Measurements from ENCODE around the gene NMT2. TPM values are rescaled to one million over a fixed set of nuclear protein-coding genes. Genes with fewer than 3 reads are reported as not detected.

Gene NMT2
- total RNA-seq, 1 experiment from 2014 or later = 26.1 TPM

GRCh38 chr10:15060638-15061037 lies 107.9 kb downstream of the NMT2 start:
- no peaks in the 10 kb centered on the region for H3K4me1 ChIP-seq (ENCODE audit: control insufficient read depth in 1 of 2, insufficient read depth in 2 of 2, low read length in 2 of 2)
- ATAC-seq = no peak
- ChIA-PET CTCF (no interaction called here), POLR2A (no interaction called here), RAD21 (ENCODE audit: low non-redundant PET in 1 of 2, low total read pairs in 2 of 2, uncharacterized antibody in 2 of 2, unreplicated experiment in 2 of 2) (no interaction called here)
- no peaks in the 10 kb centered on the region for H3K9me3 ChIP-seq (ENCODE audit: control insufficient read depth in 1 of 2, insufficient read depth in 1 of 2, low read depth in 1 of 2, low read length in 2 of 2)
- no peak overlapping the region for H3K4me3 ChIP-seq (replicated peaks in 1 of 2; ENCODE audit: low read depth in 1 of 2, low read length in 2 of 2)
- H3K9me2 ChIP-seq (ENCODE audit: insufficient read depth) = no peaks in the 10 kb centered on the region
- no peak overlapping the region for H3K27ac ChIP-seq (ENCODE audit: low read depth, low read length)
- no peak overlapping the region for H3K9ac ChIP-seq (ENCODE audit: low read length)
- no peak for TF ChIP-seq ZFX (IDR thresholded peaks at IDR 0.05)
- TF ChIP-seq POLR2A (IDR thresholded peaks at IDR 0.05; ENCODE audit: borderline replicate concordance, extremely low read depth, insufficient read depth, insufficient read length) = no peak
- TF ChIP-seq YY1 (IDR thresholded peaks at IDR 0.05; ENCODE audit: extremely low read depth, insufficient replicate concordance, low read depth, low read length) = no peak
- no peak for TF ChIP-seq TCF7L2 (IDR thresholded peaks at IDR 0.05; ENCODE audit: borderline replicate concordance, extremely low read depth, insufficient read depth, insufficient read length)
- no peak overlapping the region for H2AFZ ChIP-seq (ENCODE audit: low read depth, low read length, poor library complexity, severe bottlenecking)
- no peak overlapping the region for H3K4me2 ChIP-seq (ENCODE audit: low read length)
- H3K79me2 ChIP-seq (ENCODE audit: insufficient read depth, low read length) = no peaks in the 10 kb centered on the region
- no peaks in the 10 kb centered on the region for H3K27me3 ChIP-seq (ENCODE audit: insufficient read depth, low read length)
- intact Hi-C loops (cut with micrococcal nuclease) = no loop called here
- no peaks in the 10 kb centered on the region for H3K36me3 ChIP-seq (ENCODE audit: control insufficient read depth in 1 of 2, insufficient read depth in 2 of 2, low read length in 2 of 2)
- DNase-seq (ENCODE audit: low read depth, low spot score) = no peak
- no TSS peak for BruUV-seq (replicated peaks)
- H4K20me1 ChIP-seq (ENCODE audit: insufficient read depth) = no peaks in the 10 kb centered on the region

GRCh38 chr10:15059914-15060313 lies 108.6 kb downstream of the NMT2 start:
- Histone ChIP-seq H3K36me3 (ENCODE audit: control insufficient read depth in 1 of 2, insufficient read depth in 2 of 2, low read length in 2 of 2) (no peaks in the 10 kb centered on the region), H2AFZ (ENCODE audit: low read depth, low read length, poor library complexity, severe bottlenecking) (no peak overlapping the region), H3K4me3 (replicated peaks in 1 of 2; ENCODE audit: low read depth in 1 of 2, low read length in 2 of 2) (no peak overlapping the region), H3K9me3 (ENCODE audit: control insufficient read depth in 1 of 2, insufficient read depth in 1 of 2, low read depth in 1 of 2, low read length in 2 of 2) (no peaks in the 10 kb centered on the region), H4K20me1 (ENCODE audit: insufficient read depth) (no peaks in the 10 kb centered on the region), H3K27ac (ENCODE audit: low read depth, low read length) (no peak overlapping the region), H3K4me2 (ENCODE audit: low read length) (no peak overlapping the region), H3K9ac (ENCODE audit: low read length) (no peak overlapping the region), H3K79me2 (ENCODE audit: insufficient read depth, low read length) (no peaks in the 10 kb centered on the region), H3K9me2 (ENCODE audit: insufficient read depth) (no peaks in the 10 kb centered on the region), H3K27me3 (ENCODE audit: insufficient read depth, low read length) (no peaks in the 10 kb centered on the region), H3K4me1 (ENCODE audit: control insufficient read depth in 1 of 2, insufficient read depth in 2 of 2, low read length in 2 of 2) (no peaks in the 10 kb centered on the region)
- ATAC-seq (no peak), DNase-seq (ENCODE audit: low read depth, low spot score) (no peak)
- intact Hi-C loops (cut with micrococcal nuclease) = no loop called here
- TF ChIP-seq CTCF (IDR thresholded peaks at IDR 0.05 in 2 of 3, conservative IDR thresholded peaks at IDR 0.05 in 1 of 3; ENCODE audit: borderline replicate concordance in 1 of 3, insufficient read depth in 1 of 3, low read depth in 2 of 3, low read length in 2 of 3) = no peak
- no peak for TF ChIP-seq ELF1 (IDR thresholded peaks at IDR 0.05; ENCODE audit: borderline replicate concordance, low read depth)
- TF ChIP-seq ZBTB33 (IDR thresholded peaks at IDR 0.05; ENCODE audit: extremely low read depth, insufficient replicate concordance, low read length) = no peak
- TF ChIP-seq SRF (IDR thresholded peaks at IDR 0.05; ENCODE audit: low read depth) = no peak
- no peak for TF ChIP-seq CEBPB (IDR thresholded peaks at IDR 0.05; ENCODE audit: low read depth)
- TF ChIP-seq SIN3A (IDR thresholded peaks at IDR 0.05; ENCODE audit: low read depth) = no peak
- TF ChIP-seq JUND (IDR thresholded peaks at IDR 0.05) = no peak
- no peak for TF ChIP-seq SP1 (IDR thresholded peaks at IDR 0.05; ENCODE audit: low read depth)
- no peak for TF ChIP-seq YY1 (IDR thresholded peaks at IDR 0.05; ENCODE audit: extremely low read depth, insufficient replicate concordance, low read depth, low read length)
- TF ChIP-seq EZH2phosphoT487 (IDR thresholded peaks at IDR 0.05; ENCODE audit: borderline replicate concordance) = no peak
- no TSS peak for BruUV-seq (replicated peaks)
- RAD21 ChIA-PET (ENCODE audit: low non-redundant PET in 1 of 2, low total read pairs in 2 of 2, uncharacterized antibody in 2 of 2, unreplicated experiment in 2 of 2) = no interaction called here
- POLR2A ChIA-PET = no interaction called here
- CTCF ChIA-PET = no interaction called here
